Cardiac muscle cell (in vitro differentiated cells and primary cell): ENCODE measurements around the gene FOLR1. TPM values are rescaled to one million over a fixed set of nuclear protein-coding genes. Genes with fewer than 3 reads are reported as not detected.

Experiments used
- DNase-seq, 2 donors: peaks; one replicate each; pipeline versions ENCODE4 v3.0.0 to v3.0.0-alpha.2; 2010 to 2017; ENCODE audit warnings: low read depth in 1 of 2, low spot score in 1 of 2
- H3K27ac ChIP-seq: fragments of 200-600 bp; sonication (generic); 2 replicates; pipeline ENCODE4 v1.5.1; 2016
- H3K27me3 ChIP-seq: fragments of 200-600 bp; sonication (generic); 2 replicates; pipeline ENCODE4 v1.6.0; 2016; ENCODE audit warnings: control low read depth
- H3K36me3 ChIP-seq: fragments of 200-600 bp; sonication (generic); 2 replicates; pipeline ENCODE4 v1.5.1; 2016; ENCODE audit warnings: control low read depth
- H3K4me1 ChIP-seq: fragments of 200-600 bp; sonication (generic); 2 replicates; pipeline ENCODE4 v1.8.1; 2017; ENCODE audit warnings: low read depth, mild to moderate bottlenecking, mixed run types
- H3K4me3 ChIP-seq: fragments of 200-600 bp; sonication (generic); 2 replicates; pipeline ENCODE4 v1.5.1; 2016; ENCODE audit warnings: mild to moderate bottlenecking
- H3K9me3 ChIP-seq: fragments of 200-600 bp; sonication (generic); 2 replicates; pipeline ENCODE4 v1.5.1; 2017; ENCODE audit warnings: low read depth, mild to moderate bottlenecking, control low read depth
- polyA plus RNA-seq: library from polyadenylated mRNA; unstranded; fragments of >200 nt; fragmentation: Nextera tagmentation; extraction: Ambion mirVana; gene quantifications from 2 replicates; pipeline ENCODE4 v1.2.1, GENCODE V29; 2016
- total RNA-seq: library from RNA; depleted of rRNA; stranded (reverse); fragments of >200 nt; gene quantifications from 2 replicates; pipeline ENCODE4 v1.2.3, GENCODE V29; 2016
- TF ChIP-seq, protein P1 (sequence below): IDR thresholded peaks from 2 replicates; pipeline ENCODE4 v1.5.1; 2012; ENCODE audit warnings: low read depth, mild to moderate bottlenecking, low read length

Gene FOLR1
- total and polyA plus RNA-seq, 2 experiments from 2014 or later: 1.8 to 3.9 TPM

DNA sequence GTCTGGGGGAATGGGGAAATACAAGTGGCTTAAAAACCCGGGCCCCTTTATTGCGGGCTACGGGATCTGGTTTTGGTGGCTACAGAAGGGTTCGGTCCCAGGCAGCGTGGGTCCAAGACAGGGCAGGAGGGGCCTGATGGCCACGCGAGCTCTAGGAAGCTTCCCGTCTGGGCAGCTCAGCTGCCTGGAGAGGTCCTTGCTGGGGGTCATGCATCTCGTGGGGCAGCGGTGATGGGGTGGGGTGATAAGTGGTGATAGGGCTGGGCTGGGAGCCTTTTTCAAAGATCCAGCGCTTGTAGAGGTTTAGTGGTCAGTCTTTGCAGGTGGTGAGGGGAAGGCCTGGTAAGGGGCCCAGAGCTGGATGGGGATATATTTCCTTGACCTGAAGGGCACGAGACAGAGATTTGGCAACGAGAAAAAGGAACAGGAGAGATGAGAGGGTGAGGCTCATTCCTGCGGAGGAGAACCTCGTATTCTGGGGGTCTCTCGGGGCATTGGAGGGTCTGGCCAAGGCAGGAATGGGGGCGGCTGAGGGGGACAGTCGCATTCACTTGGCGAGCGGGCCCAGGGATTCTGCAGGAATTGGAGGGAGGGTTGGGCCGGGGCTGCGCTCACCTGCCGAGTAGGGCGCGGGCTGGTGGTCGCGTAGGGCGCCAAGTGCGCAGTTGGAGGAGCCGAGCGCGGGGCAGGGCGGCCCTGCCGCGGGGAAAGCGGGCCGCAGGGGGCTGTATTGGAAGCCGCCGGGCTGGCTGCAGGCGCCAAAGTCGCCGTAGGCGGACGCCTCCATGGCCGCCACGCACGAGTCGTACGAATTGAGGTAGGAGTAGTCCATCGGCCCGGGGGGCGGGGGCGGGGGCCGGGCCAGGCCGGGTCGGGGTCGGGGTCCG lies 51.5 kb downstream of the FOLR1 start:
- TF ChIP-seq, protein P1, sequence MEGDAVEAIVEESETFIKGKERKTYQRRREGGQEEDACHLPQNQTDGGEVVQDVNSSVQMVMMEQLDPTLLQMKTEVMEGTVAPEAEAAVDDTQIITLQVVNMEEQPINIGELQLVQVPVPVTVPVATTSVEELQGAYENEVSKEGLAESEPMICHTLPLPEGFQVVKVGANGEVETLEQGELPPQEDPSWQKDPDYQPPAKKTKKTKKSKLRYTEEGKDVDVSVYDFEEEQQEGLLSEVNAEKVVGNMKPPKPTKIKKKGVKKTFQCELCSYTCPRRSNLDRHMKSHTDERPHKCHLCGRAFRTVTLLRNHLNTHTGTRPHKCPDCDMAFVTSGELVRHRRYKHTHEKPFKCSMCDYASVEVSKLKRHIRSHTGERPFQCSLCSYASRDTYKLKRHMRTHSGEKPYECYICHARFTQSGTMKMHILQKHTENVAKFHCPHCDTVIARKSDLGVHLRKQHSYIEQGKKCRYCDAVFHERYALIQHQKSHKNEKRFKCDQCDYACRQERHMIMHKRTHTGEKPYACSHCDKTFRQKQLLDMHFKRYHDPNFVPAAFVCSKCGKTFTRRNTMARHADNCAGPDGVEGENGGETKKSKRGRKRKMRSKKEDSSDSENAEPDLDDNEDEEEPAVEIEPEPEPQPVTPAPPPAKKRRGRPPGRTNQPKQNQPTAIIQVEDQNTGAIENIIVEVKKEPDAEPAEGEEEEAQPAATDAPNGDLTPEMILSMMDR: no peak
- no peak overlapping the region for H3K27ac ChIP-seq
- peak overlapping the region; percentile 18 for H3K4me3 ChIP-seq
- no peak for DNase-seq
- peaks cover 91% of the 10 kb centered on the region for H3K27me3 ChIP-seq
- peaks cover 7% of the 10 kb centered on the region for H3K4me1 ChIP-seq
- H3K36me3 ChIP-seq: no peaks in the 10 kb centered on the region
- H3K9me3 ChIP-seq: no peaks in the 10 kb centered on the region

DNA sequence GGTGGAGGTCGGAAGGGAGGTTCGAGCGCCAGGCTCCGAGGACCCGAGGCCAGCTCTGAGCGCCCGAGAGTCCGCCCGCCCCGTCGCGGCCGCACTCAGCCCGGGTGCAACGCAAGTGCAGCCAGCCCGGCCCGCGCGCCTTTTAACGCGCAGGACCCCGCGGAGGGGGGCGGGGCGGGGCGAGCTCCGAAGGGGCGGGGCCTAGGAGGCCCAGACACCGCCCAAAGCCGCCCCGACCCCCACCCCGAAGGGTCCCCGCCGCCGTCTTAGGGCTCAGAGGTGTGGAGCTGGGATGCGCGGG lies 52.1 kb downstream of the FOLR1 start, which contains the start of gene PHOX2A:
TSS of gene PHOX2A (minus strand) at position 117 of the 301 bp plus-strand sequence. CDS start 172 bp downstream, outside the sequence.
- H3K27ac ChIP-seq: no peak within 1 kb of the TSS
- no peaks in the 10 kb centered on the region for H3K36me3 ChIP-seq
- peaks cover 93% of the 10 kb centered on the region for H3K27me3 ChIP-seq
- TF ChIP-seq, protein P1: no peak
- H3K4me1 ChIP-seq: peaks cover 7% of the 10 kb centered on the region
- peak in 1 of 2 donors; percentile 21 for DNase-seq
- H3K9me3 ChIP-seq: no peaks in the 10 kb centered on the region
- H3K4me3 ChIP-seq: peak within 1 kb of the TSS; percentile 18

DNA sequence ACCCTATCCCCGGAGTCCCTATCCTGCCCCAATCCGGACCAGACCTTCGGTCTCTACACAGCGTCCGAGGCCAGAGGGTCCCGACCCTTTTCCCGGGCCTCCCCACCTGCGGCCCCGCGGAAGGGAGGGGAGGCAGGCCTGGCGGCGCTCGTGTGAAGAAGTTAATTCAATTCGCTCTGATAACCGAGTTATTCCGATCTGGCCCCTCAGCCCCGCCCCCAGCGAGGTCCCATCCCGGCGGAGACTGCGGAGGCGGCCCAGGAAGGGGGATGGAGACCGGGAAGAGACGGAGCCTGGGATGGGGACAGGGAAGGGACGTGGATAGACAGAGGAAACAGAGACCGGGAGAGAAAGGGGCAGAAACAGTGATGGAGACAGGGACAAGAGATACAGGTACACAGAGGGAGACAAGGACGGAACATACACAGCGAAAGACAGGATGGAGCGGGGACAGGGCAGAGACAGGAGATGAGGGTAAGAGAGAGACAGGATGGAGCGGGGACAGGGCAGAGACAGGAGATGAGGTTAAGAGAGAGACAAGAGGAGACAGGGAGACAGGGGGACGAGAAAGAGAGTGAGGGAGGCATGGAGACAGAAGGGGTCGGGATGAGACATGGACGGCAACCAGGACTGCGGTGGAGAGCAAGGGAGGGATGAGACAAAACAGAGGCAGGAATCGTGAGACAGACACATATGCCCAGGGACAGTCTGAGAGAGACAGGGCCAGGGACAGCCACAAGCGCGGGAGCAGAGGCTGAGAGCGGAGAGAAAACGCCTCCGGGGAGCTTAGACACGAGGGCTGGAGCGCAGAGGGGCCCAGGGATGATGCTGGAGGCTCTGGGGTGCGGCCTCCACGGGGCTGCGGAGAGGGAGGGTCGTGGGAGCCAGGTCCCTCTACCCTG lies 52.7 kb downstream of the FOLR1 start:
- no peaks in the 10 kb centered on the region for H3K36me3 ChIP-seq
- TF ChIP-seq, protein P1: no peak
- peaks cover 4% of the 10 kb centered on the region for H3K4me1 ChIP-seq
- no peaks in the 10 kb centered on the region for H3K9me3 ChIP-seq
- peak overlapping the region; percentile 18 for H3K4me3 ChIP-seq
- H3K27me3 ChIP-seq: peaks cover 89% of the 10 kb centered on the region
- no peak for DNase-seq
- no peak overlapping the region for H3K27ac ChIP-seq

DNA sequence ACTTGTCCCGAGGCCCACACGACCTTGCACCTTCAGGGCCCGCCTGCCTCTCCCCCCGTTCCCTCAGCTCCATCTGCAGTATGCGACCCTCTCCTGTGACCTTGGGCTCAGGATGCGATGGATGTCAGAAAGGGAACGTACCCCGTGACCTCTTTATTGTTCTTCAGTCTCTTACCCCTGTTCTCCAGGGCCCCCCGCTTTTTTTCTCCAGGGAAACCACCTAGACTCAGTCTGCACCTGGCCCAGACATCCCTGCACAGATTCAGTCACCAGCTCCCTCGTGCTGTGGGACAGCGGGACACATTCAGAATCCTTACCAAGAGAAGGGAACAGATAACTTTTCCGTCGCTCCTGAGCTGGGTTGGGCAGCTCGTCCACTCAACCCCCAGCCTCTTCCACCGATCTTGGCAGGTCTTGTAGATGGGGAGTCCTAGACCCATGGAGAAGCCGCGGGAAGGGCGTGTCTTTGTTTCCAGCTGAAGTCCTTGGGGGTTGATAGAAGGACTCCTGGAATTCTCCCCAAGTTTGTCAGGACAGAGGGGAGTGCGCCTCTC lies 53.4 kb downstream of the FOLR1 start:
- peaks cover 86% of the 10 kb centered on the region for H3K27me3 ChIP-seq
- no peaks in the 10 kb centered on the region for H3K9me3 ChIP-seq
- no peak for DNase-seq

More for the DNA sequence above, 53.4 kb downstream of the FOLR1 start:
- TF ChIP-seq, protein P1: no peak
- no peaks in the 10 kb centered on the region for H3K36me3 ChIP-seq
- no peaks in the 10 kb centered on the region for H3K4me1 ChIP-seq
- H3K4me3 ChIP-seq: no peak overlapping the region
- H3K27ac ChIP-seq: no peak overlapping the region

Other genes starting within 250 kb of the FOLR1 start
- 3.5 and 7.3 TPM in 2 replicates for gene IL18BP, start 193.2 kb upstream of the FOLR1 start, total RNA-seq
- gene IL18BP, start 193.2 kb upstream of the FOLR1 start, polyA plus RNA-seq: 1.2 and 2.8 TPM in 2 replicates
- 189 and 417 TPM in 2 replicates for gene NUMA1, start 111.6 kb upstream of the FOLR1 start, total RNA-seq
- 119 and 161 TPM in 2 replicates for gene NUMA1, start 111.6 kb upstream of the FOLR1 start, polyA plus RNA-seq
- 4.3 and 5.4 TPM in 2 replicates for gene LRRC51, start 111.3 kb upstream of the FOLR1 start, total RNA-seq
- gene LRRC51, start 111.3 kb upstream of the FOLR1 start, polyA plus RNA-seq: 5.6 and 7.3 TPM in 2 replicates
- 100 and 147 TPM in 2 replicates for gene LAMTOR1, start 88.8 kb upstream of the FOLR1 start, total RNA-seq
- 137 and 180 TPM in 2 replicates for gene LAMTOR1, start 88.8 kb upstream of the FOLR1 start, polyA plus RNA-seq
- gene TOMT, start 86.2 kb upstream of the FOLR1 start, total RNA-seq: not detected in 2 replicates
- gene TOMT, start 86.2 kb upstream of the FOLR1 start, polyA plus RNA-seq: not detected in 2 replicates
- 49.9 and 54.2 TPM in 2 replicates for gene ANAPC15, start 79.4 kb upstream of the FOLR1 start, total RNA-seq
- gene ANAPC15, start 79.4 kb upstream of the FOLR1 start, polyA plus RNA-seq: 59.7 and 101 TPM in 2 replicates
- gene FOLR3, start 56.4 kb upstream of the FOLR1 start, total RNA-seq: not detected in 2 replicates
- not detected in 2 replicates for gene FOLR3, start 56.4 kb upstream of the FOLR1 start, polyA plus RNA-seq
- gene FOLR2, start 24.7 kb downstream of the FOLR1 start, total RNA-seq: not detected in 2 replicates
- gene FOLR2, start 24.7 kb downstream of the FOLR1 start, polyA plus RNA-seq: not detected in 2 replicates
- gene INPPL1, start 32.6 kb downstream of the FOLR1 start, total RNA-seq: 178 and 182 TPM in 2 replicates
- 130 and 156 TPM in 2 replicates for gene INPPL1, start 32.6 kb downstream of the FOLR1 start, polyA plus RNA-seq
- 0.30 and 0.92 TPM in 2 replicates for gene PHOX2A, start 52.0 kb downstream of the FOLR1 start, total RNA-seq
- 0.50 TPM in 1 of 2 replicates, not detected in the other for gene PHOX2A, start 52.0 kb downstream of the FOLR1 start, polyA plus RNA-seq
- gene CLPB, start 242.4 kb downstream of the FOLR1 start, total RNA-seq: 23.3 and 30.4 TPM in 2 replicates
- 8.5 and 11.3 TPM in 2 replicates for gene CLPB, start 242.4 kb downstream of the FOLR1 start, polyA plus RNA-seq